Heart left ventricle (tissue), 16 donors: ENCODE results near the gene FOXP4. TPM values are rescaled to one million over a fixed set of nuclear protein-coding genes. Genes with fewer than 3 reads are reported as not detected.
A peak's percentile ranks its signal among the peaks of the same experiment; 100 is the strongest.

Experiments used
- ATAC-seq, 4 donors: fragments of 200-7000 bp; cut with Tn5 transposase; one replicate each; pipeline ENCODE4 v1.9.1; 2020 to 2022; ENCODE audit warnings: moderate library complexity in 4 of 4, mild to moderate bottlenecking in 3 of 4, moderate number of reproducible peaks in 1 of 4
- DNase-seq, 5 donors: peaks; one replicate each; pipeline ENCODE4 v3.0.0-alpha.2; 2020
- H3K27ac ChIP-seq, 12 donors: fragments of 200-600 bp; sonication (generic) in 4 of 12; one replicate each; pipeline versions ENCODE4 v1.5.0 to v1.8.0; 2016 to 2022; ENCODE audit warnings: mild to moderate bottlenecking in 2 of 12
- H3K27me3 ChIP-seq, 9 donors: fragments of 200-600 bp; sonication (generic) in 2 of 9; one replicate each; pipeline versions ENCODE4 v1.5.1 to v1.8.0; 2016 to 2022; ENCODE audit warnings: mild to moderate bottlenecking in 3 of 9
- H3K36me3 ChIP-seq, 9 donors: fragments of 200-600 bp; sonication (generic) in 2 of 9; one replicate each; pipeline versions ENCODE4 v1.5.0 to v1.8.0; 2018 to 2022; ENCODE audit warnings: mild to moderate bottlenecking in 2 of 9
- H3K4me1 ChIP-seq, 12 donors: fragments of 200-600 bp; sonication (generic) in 4 of 12; one replicate each; pipeline versions ENCODE4 v1.5.0 to v1.8.0; 2016 to 2022; ENCODE audit warnings: mild to moderate bottlenecking in 3 of 12
- H3K4me3 ChIP-seq, 12 donors: fragments of 200-600 bp; sonication (generic) in 4 of 12; one replicate each; pipeline versions ENCODE4 v1.5.0 to v1.8.0; 2017 to 2022; ENCODE audit warnings: mild to moderate bottlenecking in 9 of 12, moderate library complexity in 4 of 12
- H3K9me3 ChIP-seq, 12 donors: fragments of 200-600 bp; sonication (generic) in 4 of 12; one replicate each; pipeline versions ENCODE4 v1.5.0 to v1.8.0; 2016 to 2022; ENCODE audit warnings: mild to moderate bottlenecking in 1 of 12
- POLR2A ChIP-seq, 2 donors: fragments of 450-650 bp; IDR thresholded peaks; one replicate each; pipeline ENCODE4 v1.6.1; 2017; ENCODE audit warnings: antibody characterized with exemption in 2 of 2, mild to moderate bottlenecking in 2 of 2, moderate library complexity in 2 of 2
- WGBS, 4 donors: extraction: QIAGEN DNeasy Blood & Tissue Kit in 2 of 4; methylation state at CpG; one replicate each; pipeline versions ENCODE4 v1.1.5 to v1.1.7; 2013 to 2018; 5-methylcytosine and 5-hydroxymethylcytosine counted together
- intact Hi-C, 10 donors: fragments of 100-400 bp; cut with DNase I; formaldehyde crosslinking; loops; one replicate each; pipeline versions ENCODE4 v1.11.1 to v1.14.2; 2022
- polyA plus RNA-seq, 2 donors: library from polyadenylated mRNA; stranded (reverse); fragments of 200-250 nt; gene quantifications; one replicate each; pipeline ENCODE4 v1.2.3, GENCODE V29; 2013
- total RNA-seq, 9 donors: library from RNA; depleted of rRNA in 2 of 9; stranded (reverse); fragments of >200 nt in 2 of 9; fragmentation: NEBNext Ultra II Directional in 3 of 9; extraction: Animal tissue kit (Norgen Biotek cat#: 25700) in 3 of 9; gene quantifications; one replicate each; pipeline versions ENCODE4 v1.1.0 to v1.2.4, GENCODE V29; 2016 to 2023
- TF ChIP-seq, protein P1 (sequence below), 12 donors: fragments of 200-600 bp; sonication (generic) in 4 of 12; IDR thresholded peaks; one replicate each; pipeline versions ENCODE4 v1.5.0 to v1.8.0; 2018 to 2022; ENCODE audit warnings: antibody characterized with exemption in 12 of 12, mild to moderate bottlenecking in 5 of 12
- donor health status: ischemic (EF 13 %, LVEDD 7.1; RV severe dilation, severe dysfunction).
- donor health status: healthy with polysubstance abuse.
- donor health status: DM: no; HTN: yes; CAD: no.
- donor health status: DM: no; HTN: no; CAD: no.
- donor health status: ischemic (EF 25% LVEDD 6.9; RV normal size, moderate dysfunction).
- donor health status: ischemic (EF 25% LVEDD 5.7; RV mildly dilated, moderate dysfunction).
- donor health status: healthy.
- donor health status: DM: yes; HTN: yes; CAD: no.
- donor health status: ischemic (EF 35%, LVEDD 5.7; RV mildly dilated, moderate dysfunction).
- donor health status: nonischemic (EF 11% LVEDD 7.7; RV severe dilation, severe dysfunction).
- donor health status: DM: yes; HTN: yes; CAD: no.
- donor health status: PGD.
- donor health status: ischemic (EF 29% LVEDD 5.4; RV normal size, mild dysfunction).
- donor health status: nonischemic (EF 23%, LVEDD 6.1; RV moderate dilation, normal function).

The FOXP4 gene
- total and polyA plus RNA-seq, 11 donors = 10.9 to 22.5 (median 16.0) TPM

GRCh38 chr6:41630069-41630468, 83.9 kb downstream of the FOXP4 start:
- no peak for ATAC-seq
- DNase-seq = no peak
- H3K27me3 ChIP-seq = no peaks in the 10 kb centered on the region
- H3K4me1 ChIP-seq = peaks cover 0 to 14% (median 6%) of the 10 kb centered on the region in 12 donors
- intact Hi-C loops = no loop called here
- no peaks in the 10 kb centered on the region for H3K36me3 ChIP-seq
- TF ChIP-seq POLR2A (IDR thresholded peaks at IDR 0.05) = no peak
- TF ChIP-seq, protein P1, sequence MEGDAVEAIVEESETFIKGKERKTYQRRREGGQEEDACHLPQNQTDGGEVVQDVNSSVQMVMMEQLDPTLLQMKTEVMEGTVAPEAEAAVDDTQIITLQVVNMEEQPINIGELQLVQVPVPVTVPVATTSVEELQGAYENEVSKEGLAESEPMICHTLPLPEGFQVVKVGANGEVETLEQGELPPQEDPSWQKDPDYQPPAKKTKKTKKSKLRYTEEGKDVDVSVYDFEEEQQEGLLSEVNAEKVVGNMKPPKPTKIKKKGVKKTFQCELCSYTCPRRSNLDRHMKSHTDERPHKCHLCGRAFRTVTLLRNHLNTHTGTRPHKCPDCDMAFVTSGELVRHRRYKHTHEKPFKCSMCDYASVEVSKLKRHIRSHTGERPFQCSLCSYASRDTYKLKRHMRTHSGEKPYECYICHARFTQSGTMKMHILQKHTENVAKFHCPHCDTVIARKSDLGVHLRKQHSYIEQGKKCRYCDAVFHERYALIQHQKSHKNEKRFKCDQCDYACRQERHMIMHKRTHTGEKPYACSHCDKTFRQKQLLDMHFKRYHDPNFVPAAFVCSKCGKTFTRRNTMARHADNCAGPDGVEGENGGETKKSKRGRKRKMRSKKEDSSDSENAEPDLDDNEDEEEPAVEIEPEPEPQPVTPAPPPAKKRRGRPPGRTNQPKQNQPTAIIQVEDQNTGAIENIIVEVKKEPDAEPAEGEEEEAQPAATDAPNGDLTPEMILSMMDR (IDR thresholded peaks at IDR 0.05) = no peak
- WGBS, 4 donors = 87 to 94% (median 89%) methylated on average over 6 of the region's 6 CpGs
- H3K4me3 ChIP-seq = no peak overlapping the region
- H3K9me3 ChIP-seq = no peaks in the 10 kb centered on the region
- H3K27ac ChIP-seq = no peak overlapping the region

GRCh38 chr6:41630946-41631345, 84.8 kb downstream of the FOXP4 start:
- intact Hi-C loops = no loop called here
- ATAC-seq (no peak), DNase-seq (no peak)
- Histone ChIP-seq H3K27me3 (peaks cover 0 to 1% (median 0%) of the 10 kb centered on the region in 9 donors), H3K27ac (no peak overlapping the region), H3K4me1 (peaks cover 0 to 6% (median 0%) of the 10 kb centered on the region in 12 donors), H3K36me3 (no peaks in the 10 kb centered on the region), H3K9me3 (no peaks in the 10 kb centered on the region), H3K4me3 (no peak overlapping the region)
- WGBS, 4 donors = 77 to 88% (median 86%) methylated on average over 8 of the region's 8 CpGs
- no peak for TF ChIP-seq POLR2A (IDR thresholded peaks at IDR 0.05)
- TF ChIP-seq, protein P1 (IDR thresholded peaks at IDR 0.05) = no peak

DNA sequence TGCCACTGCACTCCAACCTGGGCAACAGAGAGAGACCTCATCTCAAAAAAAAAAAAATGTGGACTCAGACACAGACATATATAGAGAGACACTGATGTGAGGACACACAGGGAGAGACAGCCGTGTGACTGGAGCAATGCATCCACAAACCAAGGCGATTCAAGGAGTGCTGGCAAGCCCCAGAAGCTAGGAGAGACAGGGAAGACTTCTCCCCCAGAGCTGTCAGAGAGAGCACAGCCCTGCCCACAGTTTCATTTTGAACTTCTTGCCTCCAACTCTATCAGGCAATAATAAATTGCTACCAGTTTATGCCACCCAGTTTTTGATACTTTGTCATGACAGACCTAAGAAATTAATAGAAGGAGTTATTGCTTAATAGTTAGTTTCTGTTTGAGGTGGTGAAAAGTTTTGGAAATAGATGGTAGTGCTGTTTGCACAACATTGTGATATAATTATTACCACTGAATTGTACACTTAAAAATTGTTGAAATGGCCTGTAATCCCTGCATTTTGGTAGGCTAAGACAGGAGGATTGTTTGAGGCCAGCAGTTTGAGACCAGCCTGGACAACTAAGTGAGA, 87.0 kb downstream of the FOXP4 start:
- Histone ChIP-seq H3K4me3 (no peak overlapping the region), H3K36me3 (no peaks in the 10 kb centered on the region), H3K4me1 (peaks cover 0 to 23% (median 13%) of the 10 kb centered on the region in 12 donors), H3K9me3 (no peaks in the 10 kb centered on the region), H3K27ac (no peak overlapping the region), H3K27me3 (peaks cover 12 to 22% (median 15%) of the 10 kb centered on the region in 9 donors)
- ATAC-seq (no peak), DNase-seq (no peak)
- 57 to 81% (median 73%) methylated on average over 2 of the region's 2 CpGs for WGBS, 4 donors
- TF ChIP-seq, protein P1 (IDR thresholded peaks at IDR 0.05) = no peak
- no peak for TF ChIP-seq POLR2A (IDR thresholded peaks at IDR 0.05)
- intact Hi-C loops = no loop called here

DNA sequence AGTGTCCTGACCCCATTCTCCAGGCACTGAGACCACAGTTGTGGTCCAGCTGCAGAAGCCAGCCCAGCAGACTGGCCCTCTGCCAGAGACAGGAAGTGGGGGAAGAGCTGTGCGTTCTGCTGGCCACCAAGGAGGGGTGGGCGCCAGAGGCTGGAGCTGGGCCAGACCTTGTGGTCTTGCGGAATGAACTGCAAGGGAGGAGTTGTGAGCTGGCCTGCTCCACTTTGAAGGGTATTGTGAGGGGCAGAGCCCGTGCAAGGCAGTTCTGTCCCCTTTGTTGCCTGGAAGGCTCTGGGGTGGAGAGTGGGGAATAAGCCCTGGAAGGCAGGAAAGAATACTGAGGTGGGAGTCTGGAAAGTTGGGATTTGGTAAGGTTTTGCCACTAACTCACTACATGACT, 88.5 kb downstream of the FOXP4 start:
- 34 to 57% (median 41%) methylated on average over 3 to 4 of the region's 4 CpGs for WGBS, 4 donors
- intact Hi-C loops = no loop called here

More for the DNA sequence above, 88.5 kb downstream of the FOXP4 start:
- Histone ChIP-seq H3K27me3 (peaks cover 12 to 34% (median 28%) of the 10 kb centered on the region in 9 donors), H3K4me3 (no peak overlapping the region), H3K27ac (no peak overlapping the region), H3K4me1 (peaks cover 4 to 30% (median 20%) of the 10 kb centered on the region in 12 donors), H3K9me3 (no peaks in the 10 kb centered on the region), H3K36me3 (no peaks in the 10 kb centered on the region)
- TF ChIP-seq POLR2A (IDR thresholded peaks at IDR 0.05) = no peak
- TF ChIP-seq, protein P1 (IDR thresholded peaks at IDR 0.05) = no peak
- DNase-seq = peak in 1 of 5 donors; percentile 25
- ATAC-seq = no peak
